Activated CD4-positive, alpha-beta T cell treated with anti-CD3 and anti-CD28 coated beads for 36 hours (primary cell): Measurements from ENCODE around the gene CTSA. TPM values are rescaled to one million over a fixed set of nuclear protein-coding genes. Genes with fewer than 3 reads are reported as not detected.

ENCODE experiments used
- ATAC-seq: fragments of 200-7000 bp; cut with Tn5 transposase; one replicate; pipeline ENCODE4 v1.10.0; 2021; ENCODE audit warnings: mild to moderate bottlenecking, moderate library complexity
- CTCF ChIA-PET: fragments of 350-600 bp; sonication (Branson Sonifier 250); formaldehyde crosslinking; loops from one replicate; lab custom pipeline; 2021; ENCODE audit warnings: antibody characterized with exemption; lab: Charles Lee
- POLR2A ChIA-PET: fragments of 350-600 bp; sonication (Branson Sonifier 250); formaldehyde crosslinking; loops from one replicate; lab custom pipeline; 2021; ENCODE audit warnings: antibody characterized with exemption, inconsistent platforms; lab: Charles Lee
- DNase-seq: peaks from one replicate; pipeline ENCODE4 v3.0.0-alpha.2; 2020
- H3K27ac Mint-ChIP-seq: one replicate; pipeline ENCODE4 v1.8.0; 2021; ENCODE audit warnings: mixed read lengths
- H3K27me3 Mint-ChIP-seq: one replicate; pipeline ENCODE4 v1.8.0; 2021; ENCODE audit warnings: mixed read lengths
- H3K36me3 Mint-ChIP-seq: one replicate; pipeline ENCODE4 v1.8.0; 2021; ENCODE audit warnings: low read depth, mixed read lengths
- H3K4me1 Mint-ChIP-seq: one replicate; pipeline ENCODE4 v1.8.0; 2021; ENCODE audit warnings: mixed read lengths
- H3K4me3 Mint-ChIP-seq: one replicate; pipeline ENCODE4 v1.8.0; 2021; ENCODE audit warnings: mild to moderate bottlenecking, moderate library complexity, mixed read lengths
- H3K9me3 Mint-ChIP-seq: one replicate; pipeline ENCODE4 v1.8.0; 2021; ENCODE audit warnings: low read depth, mixed read lengths
- intact Hi-C, 2 experiments: fragments of 100-400 bp; cut with DNase I in 1 of 2; cut with micrococcal nuclease in 1 of 2; formaldehyde crosslinking; loops; one replicate each; pipeline versions ENCODE4 v1.14.2 to v1.15.1; 2022 to 2024; cut with DNase I, micrococcal nuclease
- total RNA-seq, 2 experiments: library from RNA; stranded (reverse); gene quantifications; one replicate each; pipeline ENCODE4 v1.2.3, GENCODE V29; 2021

Gene CTSA
- total RNA-seq, 2 experiments from 2014 or later: 36.4 to 45.6 TPM

GRCh38 chr20:45944965-45945677 lies 54.0 kb downstream of the CTSA start:
- Mint-ChIP-seq H3K36me3 (peaks cover 34% of the 10 kb centered on the region), H3K9me3 (no peaks in the 10 kb centered on the region), H3K4me1 (peaks cover 16% of the 10 kb centered on the region), H3K27me3 (no peaks in the 10 kb centered on the region), H3K4me3 (no peak overlapping the region), H3K27ac (no peak overlapping the region)
- intact Hi-C loops: loop anchor here in 1 of 2 experiments (2.0 kb wide), 1 partner anchor 22 kb away; no protein-coding TSS in a partner anchor
- DNase-seq: no peak
- CTCF ChIA-PET: interaction anchor here (0.8 to 2.1 kb wide), 4 partner anchors 8 to 146 kb away, joined by 4 to 7 read pairs (median 4); partner anchors contain the start of gene PCIF1
- ATAC-seq: no peak
- POLR2A ChIA-PET: interaction anchor here (1.2 kb wide), 1 partner anchor 13 kb away, joined by 5 read pairs; no protein-coding TSS in a partner anchor

GRCh38 chr20:45945678-45946148 lies 54.6 kb downstream of the CTSA start:
- ChIA-PET CTCF (interaction anchor here (0.8 to 1.2 kb wide), 3 partner anchors 12 to 25 kb away, joined by 3 to 4 read pairs (median 3); no protein-coding TSS in a partner anchor), POLR2A (interaction anchor here (1.3 kb wide), 1 partner anchor 20 kb away, joined by 4 read pairs; no protein-coding TSS in a partner anchor)
- Mint-ChIP-seq H3K9me3 (no peaks in the 10 kb centered on the region), H3K36me3 (peaks cover 38% of the 10 kb centered on the region), H3K27me3 (no peaks in the 10 kb centered on the region), H3K4me3 (no peak overlapping the region), H3K27ac (peak overlapping the region; percentile 29), H3K4me1 (peaks cover 16% of the 10 kb centered on the region)
- DNase-seq: no peak
- ATAC-seq: no peak
- intact Hi-C loops: loop anchor here in 1 of 2 experiments (2.0 kb wide), 1 partner anchor 21 kb away; no protein-coding TSS in a partner anchor

DNA sequence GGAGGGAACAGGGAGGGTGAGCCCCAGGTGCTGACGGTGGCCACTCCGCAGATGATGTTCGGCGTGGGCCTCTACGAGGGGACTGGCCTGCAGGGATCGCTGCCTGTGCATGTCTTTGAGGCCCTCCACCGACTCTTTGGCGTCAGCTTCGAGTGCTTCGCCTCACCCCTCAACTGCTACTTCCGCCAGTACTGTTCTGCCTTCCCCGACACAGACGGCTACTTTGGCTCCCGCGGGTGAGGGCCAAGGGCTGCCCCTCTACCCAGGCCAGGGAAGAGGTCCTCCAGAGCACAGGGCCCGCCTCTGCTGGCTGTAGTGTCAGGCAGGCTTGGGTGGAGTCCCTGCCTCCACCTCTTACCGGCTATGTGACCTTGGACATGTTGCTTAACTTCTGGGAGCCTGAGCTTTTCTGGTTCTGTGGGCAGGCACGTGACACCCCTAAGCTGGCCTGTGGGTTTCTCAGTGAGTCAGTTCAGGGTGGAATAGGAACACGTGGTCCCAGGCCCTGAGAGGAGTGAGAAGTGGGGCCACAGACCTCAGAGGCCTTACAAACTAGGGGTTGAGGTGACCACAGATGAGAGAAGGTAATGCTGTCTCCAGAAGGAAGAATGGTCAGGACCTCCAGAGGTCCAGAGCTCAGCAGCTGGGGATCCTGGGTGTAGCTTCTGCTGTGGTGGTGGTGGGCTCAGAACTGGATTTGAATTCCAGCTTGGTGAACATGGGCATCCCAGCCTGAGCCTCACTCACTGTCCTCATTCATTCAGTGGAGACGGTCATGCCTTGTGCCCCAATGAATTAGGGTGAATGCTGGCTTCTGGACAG lies 55.2 kb downstream of the CTSA start:
- intact Hi-C loops: no loop called here
- Mint-ChIP-seq H3K4me1 (peaks cover 16% of the 10 kb centered on the region), H3K27me3 (no peaks in the 10 kb centered on the region), H3K27ac (peak overlapping the region; percentile 29), H3K36me3 (peaks cover 39% of the 10 kb centered on the region), H3K9me3 (no peaks in the 10 kb centered on the region), H3K4me3 (no peak overlapping the region)
- POLR2A ChIA-PET: interaction anchor here (0.7 to 1.8 kb wide), 3 partner anchors 12 to 109 kb away, joined by 3 to 11 read pairs (median 4); partner anchors contain the start of gene PCIF1
- ATAC-seq (peak; percentile 62), DNase-seq (peak; percentile 57)
- CTCF ChIA-PET: interaction anchor here (0.8 to 1.2 kb wide), 2 partner anchors 13 to 24 kb away, joined by 3 read pairs; no protein-coding TSS in a partner anchor

DNA sequence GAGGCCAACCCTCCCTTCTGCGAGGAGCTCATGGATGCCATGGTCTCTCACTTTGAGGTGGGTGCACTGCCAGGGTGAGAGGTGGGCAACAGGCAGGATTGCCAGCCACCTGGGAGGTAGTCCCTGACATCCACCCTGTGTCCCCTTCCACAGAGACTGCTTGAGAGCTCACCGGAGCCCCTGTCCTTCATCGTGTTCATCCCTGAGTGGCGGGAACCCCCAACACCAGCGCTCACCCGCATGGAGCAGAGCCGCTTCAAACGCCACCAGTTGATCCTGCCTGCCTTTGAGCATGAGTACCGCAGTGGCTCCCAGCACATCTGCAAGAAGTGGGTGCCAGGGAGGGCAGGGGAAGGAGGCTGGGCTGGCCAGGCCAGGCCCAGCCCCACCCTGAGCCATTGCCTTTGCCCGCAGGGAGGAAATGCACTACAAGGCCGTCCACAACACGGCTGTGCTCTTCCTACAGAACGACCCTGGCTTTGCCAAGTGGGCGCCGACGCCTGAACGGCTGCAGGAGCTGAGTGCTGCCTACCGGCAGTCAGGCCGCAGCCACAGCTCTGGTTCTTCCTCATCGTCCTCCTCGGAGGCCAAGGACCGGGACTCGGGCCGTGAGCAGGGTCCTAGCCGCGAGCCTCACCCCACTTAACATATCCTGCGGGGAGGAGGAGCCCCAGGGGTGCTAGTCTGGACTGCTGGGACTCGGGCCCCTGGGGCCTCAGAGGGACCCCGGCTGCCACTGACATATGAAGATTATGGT lies 56.2 kb downstream of the CTSA start:
- H3K27ac Mint-ChIP-seq: no peak overlapping the region
- ChIA-PET POLR2A (interaction anchor here (0.6 to 1.8 kb wide), 3 partner anchors 12 to 134 kb away, joined by 3 to 11 read pairs (median 4); partner anchors contain the start of gene PCIF1), CTCF (interaction anchor here (0.8 to 1.0 kb wide), 2 partner anchors 10 to 23 kb away, joined by 3 read pairs; no protein-coding TSS in a partner anchor)
- no peaks in the 10 kb centered on the region for H3K9me3 Mint-ChIP-seq
- no peak overlapping the region for H3K4me3 Mint-ChIP-seq
- intact Hi-C loops: no loop called here
- peaks cover 47% of the 10 kb centered on the region for H3K36me3 Mint-ChIP-seq
- H3K27me3 Mint-ChIP-seq: no peaks in the 10 kb centered on the region
- H3K4me1 Mint-ChIP-seq: peaks cover 16% of the 10 kb centered on the region
- ATAC-seq (no peak), DNase-seq (no peak)

DNA sequence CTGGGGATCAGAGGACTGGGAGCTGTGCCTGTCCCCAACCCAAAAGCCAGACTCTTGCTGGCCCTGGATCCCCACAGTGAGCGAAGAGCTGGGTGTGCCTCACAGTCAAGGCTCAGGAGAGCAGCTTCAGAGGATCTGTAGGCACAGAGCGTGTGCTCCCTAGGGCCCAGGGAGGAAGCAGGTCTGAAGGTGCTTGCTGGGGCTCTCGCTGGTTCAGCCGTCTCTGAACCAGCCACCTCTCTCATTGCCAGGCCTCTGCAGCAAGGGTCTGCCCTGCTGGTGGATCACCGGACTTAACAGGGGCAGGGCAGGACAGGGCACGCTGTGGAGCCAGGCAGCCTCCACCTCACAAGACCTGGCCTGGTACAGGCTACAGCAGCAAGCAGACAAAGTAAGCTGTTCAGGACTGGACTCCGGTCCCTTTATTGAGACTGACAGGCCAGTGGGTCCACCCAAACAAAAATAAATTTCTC lies 57.2 kb downstream of the CTSA start:
- DNase-seq: no peak
- Mint-ChIP-seq H3K36me3 (peaks cover 44% of the 10 kb centered on the region), H3K27ac (no peak overlapping the region), H3K4me1 (peaks cover 16% of the 10 kb centered on the region), H3K4me3 (no peak overlapping the region), H3K9me3 (no peaks in the 10 kb centered on the region), H3K27me3 (no peaks in the 10 kb centered on the region)
- ChIA-PET CTCF (interaction anchor here (0.7 to 0.8 kb wide), 2 partner anchors 22 to 563 kb away, joined by 3 to 5 read pairs; no protein-coding TSS in a partner anchor), POLR2A (interaction anchor here (0.7 to 2.0 kb wide), 2 partner anchors 13 to 124 kb away, joined by 3 to 4 read pairs; no protein-coding TSS in a partner anchor)
- no peak for ATAC-seq
- intact Hi-C loops: no loop called here

Other genes starting within 250 kb of the CTSA start
- gene WFDC11, start 221.1 kb upstream of the CTSA start, total RNA-seq: not detected
- not detected for gene WFDC13, start 189.3 kb upstream of the CTSA start, total RNA-seq
- gene WFDC10B, start 186.3 kb upstream of the CTSA start, total RNA-seq: not detected
- not detected for gene SPINT4, start 169.0 kb upstream of the CTSA start, total RNA-seq
- gene WFDC3, start 99.5 kb upstream of the CTSA start, total RNA-seq: not detected
- gene DNTTIP1, start 99.4 kb upstream of the CTSA start, total RNA-seq: 10 to 100 TPM; 25.0 to 25.2 TPM
- 100 to 1,000 TPM; 175 to 230 TPM for gene UBE2C, start 78.7 kb upstream of the CTSA start, total RNA-seq
- gene TNNC2, start 64.0 kb upstream of the CTSA start, total RNA-seq: not detected
- 1 to 10 TPM; 1.2 to 1.4 TPM for gene SNX21, start 57.5 kb upstream of the CTSA start, total RNA-seq
- 10 to 100 TPM; 21.9 to 22.6 TPM for gene ACOT8, start 33.9 kb upstream of the CTSA start, total RNA-seq
- gene ZSWIM3, start 33.7 kb upstream of the CTSA start, total RNA-seq: 1 to 10 TPM; 4.2 to 4.8 TPM
- 10 to 100 TPM in 1 of 2 experiments, 1 to 10 TPM in 1; 9.4 to 10.7 TPM for gene ZSWIM1, start 10.1 kb upstream of the CTSA start, total RNA-seq
- gene SPATA25, start 3.7 kb upstream of the CTSA start, total RNA-seq: 1 to 10 TPM in 1 of 2 experiments, under 1 TPM in 1; 0.66 to 1.0 TPM
- 1 to 10 TPM; 1.2 to 1.9 TPM for gene NEURL2, start 127 bp upstream of the CTSA start, total RNA-seq
- gene PLTP, start 20.8 kb downstream of the CTSA start, total RNA-seq: 1 to 10 TPM; 5.6 to 7.0 TPM
- gene PCIF1, start 43.3 kb downstream of the CTSA start, total RNA-seq: 10 to 100 TPM; 24.0 to 27.4 TPM
- gene ZNF335, start 80.9 kb downstream of the CTSA start, total RNA-seq: 10 to 100 TPM; 27.4 to 28.9 TPM
- gene MMP9, start 117.6 kb downstream of the CTSA start, total RNA-seq: not detected
- gene SLC12A5, start 137.9 kb downstream of the CTSA start, total RNA-seq: under 1 TPM; 0.49 to 0.73 TPM
- 10 to 100 TPM; 17.9 to 18.8 TPM for gene NCOA5, start 198.6 kb downstream of the CTSA start, total RNA-seq
- gene CD40, start 227.0 kb downstream of the CTSA start, total RNA-seq: 1 to 10 TPM; 4.0 to 5.1 TPM